ENCODE results near the gene KLRF1. TPM values are rescaled to one million over a fixed set of nuclear protein-coding genes. Genes with fewer than 3 reads are reported as not detected.

KLRF1 gene
- total RNA-seq, 1 experiment from 2014 or later, result 0.75 TPM

GRCh38 chr12:9808504-9808903 lies 18.8 kb upstream of the KLRF1 start:
- no peak for DNase-seq (ENCODE audit: low spot score)

- DNase-seq (ENCODE audit: low spot score), result no peak
These were observed 17.9 kb upstream of the KLRF1 start for GRCh38 chr12:9809338-9809737.

- no peak for DNase-seq (ENCODE audit: low spot score)
These were observed 17.4 kb upstream of the KLRF1 start for GRCh38 chr12:9809866-9810265.

GRCh38 chr12:9810671-9811070 lies 16.6 kb upstream of the KLRF1 start:
- no peak for DNase-seq (ENCODE audit: low spot score)

GRCh38 chr12:9811621-9812020 lies 15.7 kb upstream of the KLRF1 start:
- no peak for DNase-seq (ENCODE audit: low spot score)

- DNase-seq (ENCODE audit: low spot score), result peak; percentile 47
These were observed 13.2 kb upstream of the KLRF1 start for GRCh38 chr12:9813821-9814798.

- no peak for DNase-seq (ENCODE audit: low spot score)
These were observed 6.9 kb upstream of the KLRF1 start for GRCh38 chr12:9820281-9820930.

- no peak for DNase-seq (ENCODE audit: low spot score)
These were observed 2.2 kb downstream of the KLRF1 start for GRCh38 chr12:9829483-9829882.

GRCh38 chr12:9829982-9830381 lies 2.7 kb downstream of the KLRF1 start:
- no peak for DNase-seq (ENCODE audit: low spot score)

- DNase-seq (ENCODE audit: low spot score), result no peak
These were observed 4.4 kb downstream of the KLRF1 start for GRCh38 chr12:9831720-9832119.

GRCh38 chr12:9843407-9843806 lies 16.1 kb downstream of the KLRF1 start:
- no peak for DNase-seq (ENCODE audit: low spot score)

GRCh38 chr12:9848899-9849298 lies 21.6 kb downstream of the KLRF1 start:
- DNase-seq (ENCODE audit: low spot score), result no peak

GRCh38 chr12:9851050-9851449 lies 23.8 kb downstream of the KLRF1 start:
- DNase-seq (ENCODE audit: low spot score), result no peak

- DNase-seq (ENCODE audit: low spot score), result no peak
These were observed 24.6 kb downstream of the KLRF1 start for GRCh38 chr12:9851927-9852326.

- DNase-seq (ENCODE audit: low spot score), result no peak
These were observed 28.9 kb downstream of the KLRF1 start for GRCh38 chr12:9856151-9856550.

- DNase-seq (ENCODE audit: low spot score), result no peak
These were observed 29.6 kb downstream of the KLRF1 start for GRCh38 chr12:9856894-9857293.

- DNase-seq (ENCODE audit: low spot score), result no peak
These were observed 30.9 kb downstream of the KLRF1 start for GRCh38 chr12:9858135-9858534.

GRCh38 chr12:9864913-9865675 lies 37.8 kb downstream of the KLRF1 start:
- DNase-seq (ENCODE audit: low spot score), result no peak

GRCh38 chr12:9866860-9867269 lies 39.6 kb downstream of the KLRF1 start:
- no peak for DNase-seq (ENCODE audit: low spot score)

GRCh38 chr12:9867531-9867930 lies 40.2 kb downstream of the KLRF1 start:
- DNase-seq (ENCODE audit: low spot score), result no peak

GRCh38 chr12:9868311-9868801 lies 41.1 kb downstream of the KLRF1 start:
- DNase-seq (ENCODE audit: low spot score), result no peak

- DNase-seq (ENCODE audit: low spot score), result no peak
These were observed 41.6 kb downstream of the KLRF1 start for GRCh38 chr12:9868951-9869306.
